ENCODE results near the gene DOCK10.

GRCh38 chr2:224837558-224837957 is 204.7 kb downstream of the DOCK10 start:
- TF ChIP-seq SUZ12 (IDR thresholded peaks at IDR 0.05; ENCODE audit: unreplicated experiment) (no peak), GABPA (IDR thresholded peaks at IDR 0.05; ENCODE audit: low read depth) (no peak), JUNB (IDR thresholded peaks at IDR 0.05) (no peak)
- TF ChIP-seq, protein P1, sequence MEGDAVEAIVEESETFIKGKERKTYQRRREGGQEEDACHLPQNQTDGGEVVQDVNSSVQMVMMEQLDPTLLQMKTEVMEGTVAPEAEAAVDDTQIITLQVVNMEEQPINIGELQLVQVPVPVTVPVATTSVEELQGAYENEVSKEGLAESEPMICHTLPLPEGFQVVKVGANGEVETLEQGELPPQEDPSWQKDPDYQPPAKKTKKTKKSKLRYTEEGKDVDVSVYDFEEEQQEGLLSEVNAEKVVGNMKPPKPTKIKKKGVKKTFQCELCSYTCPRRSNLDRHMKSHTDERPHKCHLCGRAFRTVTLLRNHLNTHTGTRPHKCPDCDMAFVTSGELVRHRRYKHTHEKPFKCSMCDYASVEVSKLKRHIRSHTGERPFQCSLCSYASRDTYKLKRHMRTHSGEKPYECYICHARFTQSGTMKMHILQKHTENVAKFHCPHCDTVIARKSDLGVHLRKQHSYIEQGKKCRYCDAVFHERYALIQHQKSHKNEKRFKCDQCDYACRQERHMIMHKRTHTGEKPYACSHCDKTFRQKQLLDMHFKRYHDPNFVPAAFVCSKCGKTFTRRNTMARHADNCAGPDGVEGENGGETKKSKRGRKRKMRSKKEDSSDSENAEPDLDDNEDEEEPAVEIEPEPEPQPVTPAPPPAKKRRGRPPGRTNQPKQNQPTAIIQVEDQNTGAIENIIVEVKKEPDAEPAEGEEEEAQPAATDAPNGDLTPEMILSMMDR (IDR thresholded peaks at IDR 0.05 in 2 of 3, conservative IDR thresholded peaks at IDR 0.05 in 1 of 3; ENCODE audit: control insufficient read depth in 2 of 3, extremely low read depth in 1 of 3, insufficient read depth in 1 of 3, low read depth in 3 of 3, low read length in 3 of 3): no peak
